ENCODE measurements around the gene EFEMP1. TPM values are rescaled to one million over a fixed set of nuclear protein-coding genes. Genes with fewer than 3 reads are reported as not detected.

EFEMP1 gene
- polyA plus RNA-seq, 3 donors, result not detected

GRCh38 chr2:55919574-55919973, 4.0 kb downstream of the EFEMP1 start:
- H3K36me3 Mint-ChIP-seq, result no peaks in the 10 kb centered on the region
- no peaks in the 10 kb centered on the region for H4K20me1 ChIP-seq (ENCODE audit: insufficient read depth, low read length)
- H3K4me1 ChIP-seq (ENCODE audit: control insufficient read depth in 1 of 2, insufficient read depth in 2 of 2, low read length in 2 of 2), result no peaks in the 10 kb centered on the region
- H3K79me2 ChIP-seq (ENCODE audit: insufficient read depth, low read length), result no peaks in the 10 kb centered on the region
- WGBS (ENCODE audit: insufficient coverage), result 92% methylated on average over 2 of the region's 3 CpGs
- intact Hi-C loops (cut with micrococcal nuclease), result no loop called here
- no peak overlapping the region for H2AFZ ChIP-seq (ENCODE audit: insufficient read depth, low read depth, low read length, poor library complexity, severe bottlenecking)
- DNase-seq, result no peak
- H3K4me3 ChIP-seq (replicated peaks in 1 of 3; ENCODE audit: low read depth in 2 of 3, low read length in 3 of 3), result no peak overlapping the region
- peaks cover 0 to 19% of the 10 kb centered on the region in 2 donors for H3K9me3 ChIP-seq (replicated peaks in 1 of 2; ENCODE audit: control insufficient read depth in 1 of 2, insufficient read depth in 1 of 2, low read length in 2 of 2)
- H3K9ac ChIP-seq (ENCODE audit: insufficient read depth, low read length, poor library complexity, severe bottlenecking), result no peak overlapping the region
- peaks cover 0 to 4% (median 0%) of the 10 kb centered on the region in 7 donors for H3K9me3 Mint-ChIP-seq
- H3K27ac ChIP-seq (ENCODE audit: low read depth in 1 of 2, low read length in 2 of 2), result no peak overlapping the region
- no peaks in the 10 kb centered on the region for H3K36me3 ChIP-seq (replicated peaks in 1 of 2; ENCODE audit: control insufficient read depth in 1 of 2, insufficient read depth in 2 of 2, low read length in 2 of 2)
- H3K4me1 Mint-ChIP-seq, result peaks cover 3% of the 10 kb centered on the region
- no peak overlapping the region for H3K27ac Mint-ChIP-seq
- H3K27me3 Mint-ChIP-seq (ENCODE audit: low read depth in 3 of 3), result peaks cover 27 to 36% (median 28%) of the 10 kb centered on the region in 3 donors
- TF ChIP-seq, protein P1, sequence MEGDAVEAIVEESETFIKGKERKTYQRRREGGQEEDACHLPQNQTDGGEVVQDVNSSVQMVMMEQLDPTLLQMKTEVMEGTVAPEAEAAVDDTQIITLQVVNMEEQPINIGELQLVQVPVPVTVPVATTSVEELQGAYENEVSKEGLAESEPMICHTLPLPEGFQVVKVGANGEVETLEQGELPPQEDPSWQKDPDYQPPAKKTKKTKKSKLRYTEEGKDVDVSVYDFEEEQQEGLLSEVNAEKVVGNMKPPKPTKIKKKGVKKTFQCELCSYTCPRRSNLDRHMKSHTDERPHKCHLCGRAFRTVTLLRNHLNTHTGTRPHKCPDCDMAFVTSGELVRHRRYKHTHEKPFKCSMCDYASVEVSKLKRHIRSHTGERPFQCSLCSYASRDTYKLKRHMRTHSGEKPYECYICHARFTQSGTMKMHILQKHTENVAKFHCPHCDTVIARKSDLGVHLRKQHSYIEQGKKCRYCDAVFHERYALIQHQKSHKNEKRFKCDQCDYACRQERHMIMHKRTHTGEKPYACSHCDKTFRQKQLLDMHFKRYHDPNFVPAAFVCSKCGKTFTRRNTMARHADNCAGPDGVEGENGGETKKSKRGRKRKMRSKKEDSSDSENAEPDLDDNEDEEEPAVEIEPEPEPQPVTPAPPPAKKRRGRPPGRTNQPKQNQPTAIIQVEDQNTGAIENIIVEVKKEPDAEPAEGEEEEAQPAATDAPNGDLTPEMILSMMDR (IDR thresholded peaks at IDR 0.05), result no peak
- no peak overlapping the region for H3K4me2 ChIP-seq (replicated peaks; ENCODE audit: extremely low read depth, low read length, poor library complexity, severe bottlenecking)
- peaks cover 36 to 37% of the 10 kb centered on the region in 2 donors for H3K27me3 ChIP-seq (ENCODE audit: control insufficient read depth in 2 of 2, insufficient read depth in 2 of 2, low read length in 2 of 2)
- H3K4me3 Mint-ChIP-seq, result no peak overlapping the region

- Mint-ChIP-seq H3K4me3 (no peak overlapping the region), H3K27me3 (ENCODE audit: low read depth in 3 of 3) (peaks cover 21 to 30% (median 21%) of the 10 kb centered on the region in 3 donors), H3K27ac (no peak overlapping the region), H3K36me3 (no peaks in the 10 kb centered on the region), H3K4me1 (peaks cover 3% of the 10 kb centered on the region), H3K9me3 (peaks cover 0 to 3% (median 0%) of the 10 kb centered on the region in 7 donors)
- H3K27ac ChIP-seq (ENCODE audit: low read depth in 1 of 2, low read length in 2 of 2), result no peak overlapping the region
- peaks cover 0 to 16% of the 10 kb centered on the region in 2 donors for H3K9me3 ChIP-seq (replicated peaks in 1 of 2; ENCODE audit: control insufficient read depth in 1 of 2, insufficient read depth in 1 of 2, low read length in 2 of 2)
- no peak overlapping the region for H3K4me3 ChIP-seq (replicated peaks in 1 of 3; ENCODE audit: low read depth in 2 of 3, low read length in 3 of 3)
- H3K9ac ChIP-seq (ENCODE audit: insufficient read depth, low read length, poor library complexity, severe bottlenecking), result no peak overlapping the region
- no peaks in the 10 kb centered on the region for H3K79me2 ChIP-seq (ENCODE audit: insufficient read depth, low read length)
- H3K4me1 ChIP-seq (ENCODE audit: control insufficient read depth in 1 of 2, insufficient read depth in 2 of 2, low read length in 2 of 2), result no peaks in the 10 kb centered on the region
- H3K4me2 ChIP-seq (replicated peaks; ENCODE audit: extremely low read depth, low read length, poor library complexity, severe bottlenecking), result no peak overlapping the region
- H3K36me3 ChIP-seq (replicated peaks in 1 of 2; ENCODE audit: control insufficient read depth in 1 of 2, insufficient read depth in 2 of 2, low read length in 2 of 2), result no peaks in the 10 kb centered on the region
- peaks cover 30% of the 10 kb centered on the region in 2 donors for H3K27me3 ChIP-seq (ENCODE audit: control insufficient read depth in 2 of 2, insufficient read depth in 2 of 2, low read length in 2 of 2)
- intact Hi-C loops (cut with micrococcal nuclease), result no loop called here
- H4K20me1 ChIP-seq (ENCODE audit: insufficient read depth, low read length), result no peaks in the 10 kb centered on the region
- DNase-seq, result no peak
- 100% methylated on average over 1 of the region's 1 CpG for WGBS (ENCODE audit: insufficient coverage)
- TF ChIP-seq, protein P1 (IDR thresholded peaks at IDR 0.05), result no peak
- no peak overlapping the region for H2AFZ ChIP-seq (ENCODE audit: insufficient read depth, low read depth, low read length, poor library complexity, severe bottlenecking)
These were observed 4.7 kb downstream of the EFEMP1 start for GRCh38 chr2:55918856-55919255.

All from CD14-positive monocyte (primary cell).